DOHH2 (cell line): Measurements from ENCODE around the gene SENP1.

ENCODE experiments used
- H3F3A ChIP-seq: fragments of 200-600 bp; sonication (generic), shearing (Covaris generic); 2 replicates; pipeline ENCODE4 v1.6.0; 2016; ENCODE audit warnings: antibody characterized with exemption, mild to moderate bottlenecking; ENCODE audit not compliant: control insufficient read depth, insufficient read depth
- H3K27ac ChIP-seq: fragments of 200-600 bp; sonication (generic); 2 replicates; pipeline ENCODE4 v1.5.1; 2014; ENCODE audit warnings: low read depth, mild to moderate bottlenecking, low read length, moderate library complexity
- H3K27me3 ChIP-seq: fragments of 200-600 bp; sonication (generic); 2 replicates; pipeline ENCODE4 v1.6.1; 2014; ENCODE audit warnings: mild to moderate bottlenecking, low read length, mixed read lengths; ENCODE audit not compliant: control insufficient read depth
- H3K36me3 ChIP-seq: fragments of 200-600 bp; sonication (generic); 2 replicates; pipeline ENCODE4 v1.6.1; 2014; ENCODE audit warnings: mild to moderate bottlenecking, low read length, moderate library complexity, mixed read lengths; ENCODE audit not compliant: control insufficient read depth
- H3K4me1 ChIP-seq: fragments of 200-600 bp; sonication (generic); 2 replicates; pipeline ENCODE4 v1.6.1; 2014; ENCODE audit warnings: mild to moderate bottlenecking, low read length, mixed read lengths; ENCODE audit not compliant: control insufficient read depth
- H3K4me2 ChIP-seq: fragments of 200-600 bp; sonication (generic); 2 replicates; pipeline ENCODE4 v1.6.0; 2014; ENCODE audit warnings: mild to moderate bottlenecking, low read length, moderate library complexity
- H3K4me3 ChIP-seq: fragments of 200-600 bp; sonication (generic); 2 replicates; pipeline ENCODE4 v1.5.1; 2014; ENCODE audit warnings: mild to moderate bottlenecking, low read length, mixed read lengths
- H3K79me2 ChIP-seq: fragments of 200-600 bp; sonication (generic); 2 replicates; pipeline ENCODE4 v1.6.1; 2014; ENCODE audit warnings: mild to moderate bottlenecking, low read length, mixed read lengths; ENCODE audit not compliant: control insufficient read depth
- H3K9me2 ChIP-seq: fragments of 200-600 bp; sonication (generic); replicated peaks from 2 replicates; pipeline ENCODE4 v1.6.1; 2014; ENCODE audit warnings: mild to moderate bottlenecking, low read length, mixed read lengths; ENCODE audit not compliant: control insufficient read depth
- H3K9me3 ChIP-seq: fragments of 200-600 bp; sonication (generic); 2 replicates; pipeline ENCODE4 v1.6.1; 2014; ENCODE audit warnings: antibody characterized with exemption, low read length, mixed read lengths; ENCODE audit not compliant: control insufficient read depth, insufficient read depth
- H4K20me1 ChIP-seq: fragments of 200-600 bp; sonication (generic); 2 replicates; pipeline ENCODE4 v1.6.0; 2014; ENCODE audit warnings: low read depth, mild to moderate bottlenecking, antibody characterized with exemption, low read length, moderate library complexity; ENCODE audit not compliant: control insufficient read depth, insufficient read depth
- CTCF ChIP-seq: fragments of 200-600 bp; sonication (generic); IDR thresholded peaks from one replicate; pipeline ENCODE4 v1.5.1; 2014; ENCODE audit warnings: antibody characterized with exemption, mild to moderate bottlenecking, low read depth, low read length; ENCODE audit not compliant: poor library complexity, severe bottlenecking
- EZH2phosphoT487 ChIP-seq: fragments of 200-600 bp; sonication (generic); IDR thresholded peaks from 2 replicates; pipeline ENCODE4 v1.6.1; 2017; ENCODE audit warnings: borderline replicate concordance, mild to moderate bottlenecking, antibody characterized with exemption, low read length, moderate library complexity, mixed read lengths

SENP1 gene

GRCh38 chr12:48143898-48144297 is 38.0 kb upstream of the SENP1 start:
- Histone ChIP-seq H3K27ac (no peak overlapping the region), H3K4me3 (no peak overlapping the region), H3K9me2 (no peaks in the 10 kb centered on the region), H3K4me1 (no peaks in the 10 kb centered on the region), H3F3A (peaks cover 3% of the 10 kb centered on the region), H3K27me3 (no peaks in the 10 kb centered on the region), H3K36me3 (peaks cover 95% of the 10 kb centered on the region), H3K4me2 (no peak overlapping the region), H3K9me3 (no peaks in the 10 kb centered on the region), H4K20me1 (no peaks in the 10 kb centered on the region), H3K79me2 (no peaks in the 10 kb centered on the region)
- TF ChIP-seq CTCF (no peak), EZH2phosphoT487 (no peak)

GRCh38 chr12:48142818-48143674 is 37.2 kb upstream of the SENP1 start:
- no peak overlapping the region for H3K27ac ChIP-seq
- no peak for TF ChIP-seq CTCF
- no peak for TF ChIP-seq EZH2phosphoT487

GRCh38 chr12:48135027-48135426 is 29.1 kb upstream of the SENP1 start:
- H3K4me2 ChIP-seq, result no peak overlapping the region
- H3K4me3 ChIP-seq, result no peak overlapping the region
- H4K20me1 ChIP-seq, result no peaks in the 10 kb centered on the region
- no peak overlapping the region for H3K27ac ChIP-seq
- H3F3A ChIP-seq, result no peaks in the 10 kb centered on the region
- no peaks in the 10 kb centered on the region for H3K4me1 ChIP-seq
- H3K27me3 ChIP-seq, result no peaks in the 10 kb centered on the region
- TF ChIP-seq EZH2phosphoT487, result no peak
- no peak for TF ChIP-seq CTCF
- H3K9me2 ChIP-seq, result no peaks in the 10 kb centered on the region
- peaks cover 88% of the 10 kb centered on the region for H3K36me3 ChIP-seq
- H3K9me3 ChIP-seq, result no peaks in the 10 kb centered on the region
- H3K79me2 ChIP-seq, result no peaks in the 10 kb centered on the region

More at GRCh38 chr12:48142818-48143674, 37.2 kb upstream of the SENP1 start:
- peaks cover 98% of the 10 kb centered on the region for H3K36me3 ChIP-seq
- H3F3A ChIP-seq, result peaks cover 3% of the 10 kb centered on the region
- no peaks in the 10 kb centered on the region for H3K27me3 ChIP-seq
- no peak overlapping the region for H3K4me2 ChIP-seq
- no peaks in the 10 kb centered on the region for H3K9me2 ChIP-seq
- no peak overlapping the region for H3K4me3 ChIP-seq
- no peaks in the 10 kb centered on the region for H4K20me1 ChIP-seq
- no peaks in the 10 kb centered on the region for H3K79me2 ChIP-seq
- no peaks in the 10 kb centered on the region for H3K9me3 ChIP-seq
- no peaks in the 10 kb centered on the region for H3K4me1 ChIP-seq
